ENCODE results near the gene CHMP4B.

The CHMP4B gene, protein sequence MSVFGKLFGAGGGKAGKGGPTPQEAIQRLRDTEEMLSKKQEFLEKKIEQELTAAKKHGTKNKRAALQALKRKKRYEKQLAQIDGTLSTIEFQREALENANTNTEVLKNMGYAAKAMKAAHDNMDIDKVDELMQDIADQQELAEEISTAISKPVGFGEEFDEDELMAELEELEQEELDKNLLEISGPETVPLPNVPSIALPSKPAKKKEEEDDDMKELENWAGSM

DNA sequence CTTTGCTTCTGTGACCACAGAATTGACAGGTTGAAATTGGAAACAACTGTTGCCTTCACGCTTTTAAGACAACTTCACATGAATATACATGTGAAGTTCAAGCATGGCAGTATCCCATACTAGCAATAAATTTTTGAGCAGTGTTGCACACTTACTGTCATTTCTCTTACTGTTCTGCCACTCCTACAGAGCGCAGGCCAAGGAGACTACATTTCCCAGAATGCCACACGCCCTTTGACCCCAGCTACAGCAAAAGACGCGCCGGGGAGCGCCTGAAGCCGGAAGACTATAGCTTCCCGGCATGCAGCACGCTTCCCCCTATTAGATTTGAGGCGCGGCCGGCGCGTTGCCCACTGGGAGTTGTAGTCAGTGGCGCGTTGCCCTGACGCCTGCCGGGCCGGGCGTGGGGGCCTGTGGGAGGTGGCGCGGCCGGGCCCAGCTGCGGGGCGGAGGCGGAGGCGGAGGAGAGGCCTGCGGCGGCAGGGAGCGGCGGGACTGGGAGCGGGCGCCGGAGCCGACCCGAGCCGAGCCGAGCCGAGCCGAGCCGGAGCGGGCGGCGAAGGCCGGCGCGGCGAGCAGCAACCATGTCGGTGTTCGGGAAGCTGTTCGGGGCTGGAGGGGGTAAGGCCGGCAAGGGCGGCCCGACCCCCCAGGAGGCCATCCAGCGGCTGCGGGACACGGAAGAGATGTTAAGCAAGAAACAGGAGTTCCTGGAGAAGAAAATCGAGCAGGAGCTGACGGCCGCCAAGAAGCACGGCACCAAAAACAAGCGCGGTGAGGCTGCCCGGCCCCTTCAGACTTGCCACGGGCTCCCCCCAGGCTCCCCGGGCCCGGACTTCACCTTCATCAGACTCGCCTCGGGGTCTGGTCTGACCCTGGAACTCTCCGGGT lies at the start of gene CHMP4B:
CHMP4B (plus strand) TSS at position 464 of the 891 bp plus-strand sequence; CDS start at position 585, 121 bp downstream.
- peak; percentile 99 for DNase-seq

- DNase-seq = no peak
These were observed 49.4 kb upstream of the CHMP4B start for GRCh38 chr20:33761698-33762250.

- no peak for DNase-seq
These were observed 46.0 kb upstream of the CHMP4B start for GRCh38 chr20:33765099-33765498.

- no peak for DNase-seq
These were observed 45.6 kb upstream of the CHMP4B start for GRCh38 chr20:33765592-33765991.

GRCh38 chr20:33766686-33767085 lies 44.5 kb upstream of the CHMP4B start:
- no peak for DNase-seq

DNA sequence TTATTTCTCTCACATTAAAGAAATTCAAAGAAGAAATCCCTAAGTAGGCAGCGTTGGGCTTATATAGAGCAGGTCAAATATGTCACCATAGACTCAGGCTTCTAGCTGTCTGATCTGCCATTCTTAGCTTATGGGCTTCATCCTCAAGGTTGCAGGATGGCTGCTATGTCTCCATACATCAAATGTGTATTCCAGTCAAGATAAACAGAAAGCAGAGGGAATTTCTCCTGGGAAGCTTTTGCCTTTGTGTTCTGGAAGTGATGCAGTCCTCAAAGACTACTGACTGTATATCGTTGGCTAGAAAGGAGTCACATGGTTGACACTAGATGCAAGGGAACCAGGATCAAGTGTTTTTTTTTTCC lies 43.4 kb upstream of the CHMP4B start:
- DNase-seq = no peak

DNA sequence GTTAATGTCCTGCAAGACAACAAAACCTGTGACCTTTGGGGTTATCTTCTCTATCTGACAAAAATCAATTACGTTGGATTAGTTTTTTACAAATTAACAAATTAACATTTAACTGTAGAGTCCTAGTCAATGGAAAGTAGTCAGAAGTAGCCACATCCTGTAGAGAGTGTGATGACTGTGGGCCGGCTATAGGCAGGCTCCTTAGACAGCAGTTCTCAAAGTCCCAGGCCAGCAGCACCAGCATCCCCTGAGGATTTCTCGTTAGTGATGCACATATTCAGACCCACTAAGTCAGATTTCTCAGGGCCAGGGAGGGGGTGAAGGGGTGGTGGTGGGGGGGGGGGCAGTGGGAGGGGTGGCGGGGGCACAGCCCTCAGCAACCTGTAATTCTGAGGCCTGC lies 42.1 kb upstream of the CHMP4B start:
- no peak for DNase-seq

DNA sequence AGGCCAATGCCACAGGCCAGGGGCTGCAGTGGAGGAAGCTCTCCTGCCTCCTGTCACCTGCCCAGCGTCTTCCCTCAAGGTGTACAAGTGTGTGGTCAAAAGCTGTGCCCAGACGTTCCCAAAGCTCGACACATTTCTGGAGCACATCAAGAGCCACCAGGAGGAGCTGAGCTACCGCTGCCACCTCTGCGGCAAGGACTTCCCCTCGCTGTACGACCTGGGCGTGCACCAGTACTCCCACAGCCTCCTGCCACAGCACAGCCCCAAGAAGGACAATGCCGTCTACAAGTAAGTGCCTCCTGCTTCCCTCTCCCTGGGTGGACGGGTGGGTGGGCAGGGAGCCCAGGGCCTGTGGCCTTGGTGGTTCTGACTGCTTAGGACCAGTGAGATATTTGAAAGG lies 41.1 kb upstream of the CHMP4B start:
- DNase-seq = no peak

- DNase-seq = no peak
These were observed 39.2 kb upstream of the CHMP4B start for GRCh38 chr20:33771938-33772337.

DNA sequence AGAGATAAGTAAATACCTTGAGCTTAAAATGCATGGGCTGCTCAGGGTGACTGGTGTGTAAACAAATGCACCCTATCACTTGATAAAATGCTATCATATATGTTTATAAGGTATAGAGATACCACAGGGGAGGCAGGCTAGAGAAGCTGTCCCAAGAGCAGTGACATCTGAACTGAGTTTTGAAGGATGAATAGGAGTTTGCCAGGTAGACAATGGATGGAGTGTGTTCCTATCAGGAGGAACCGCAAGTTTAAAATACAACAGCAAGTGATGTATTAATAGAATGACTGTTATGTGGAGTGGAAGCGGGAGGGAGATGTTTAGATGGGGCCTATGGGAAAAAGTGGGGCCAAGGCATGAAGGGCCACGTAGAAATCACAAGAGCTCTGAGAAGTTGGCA lies 38.7 kb upstream of the CHMP4B start:
- no peak for DNase-seq

DNA sequence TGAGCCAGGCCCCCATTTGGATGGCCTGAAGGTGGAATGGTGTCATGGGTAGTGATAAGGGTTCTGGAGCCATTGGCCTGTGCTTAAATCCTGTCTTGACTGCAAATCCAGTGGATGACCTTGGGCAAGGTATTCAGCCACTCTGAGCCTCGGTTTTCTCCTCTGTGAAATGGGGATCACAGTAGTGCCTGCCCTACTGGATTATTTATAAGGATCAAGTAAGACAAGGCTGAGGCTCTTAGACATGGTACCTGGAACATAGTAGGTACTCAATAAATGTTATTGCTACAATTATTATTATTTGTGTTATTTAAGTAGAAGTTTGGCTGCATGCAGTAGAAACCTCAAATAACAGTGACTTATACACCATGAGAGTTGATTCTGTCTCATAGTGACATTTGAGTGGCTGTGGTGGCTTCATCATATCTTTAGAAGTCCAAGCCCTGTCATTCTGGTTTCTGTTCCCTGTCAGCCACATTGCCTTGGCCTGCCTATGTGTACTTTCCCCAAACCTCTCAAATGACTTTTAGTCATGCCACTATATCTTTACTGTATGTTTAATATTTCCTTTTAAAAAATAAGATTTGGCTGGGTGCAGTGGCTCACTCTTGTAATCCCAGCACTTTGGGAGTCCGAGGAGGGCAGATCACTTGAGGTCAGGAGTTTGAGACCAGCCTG lies 37.6 kb upstream of the CHMP4B start:
- DNase-seq = no peak

DNA sequence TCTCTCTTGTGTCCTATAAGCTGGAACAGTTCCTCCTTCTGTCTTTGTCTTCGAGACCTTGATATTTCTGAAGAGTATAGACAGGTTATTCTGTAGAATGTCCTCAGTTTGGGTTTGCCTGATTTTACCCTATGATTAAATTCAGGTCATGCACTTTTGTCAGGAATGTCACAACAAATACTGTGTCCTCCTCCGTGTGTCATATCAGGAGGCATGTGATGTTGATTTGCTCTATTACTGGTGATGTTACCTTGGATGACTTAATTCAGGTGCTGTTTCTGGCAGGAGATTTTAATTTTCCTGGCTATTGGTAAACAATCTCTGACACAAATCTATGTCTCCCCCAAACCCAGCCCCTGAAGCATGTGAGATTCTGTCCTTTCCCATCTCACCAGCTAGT lies 33.3 kb upstream of the CHMP4B start:
- DNase-seq = no peak

- no peak for DNase-seq
These were observed 30.0 kb upstream of the CHMP4B start for GRCh38 chr20:33781133-33781532.

GRCh38 chr20:33781945-33782344 lies 29.2 kb upstream of the CHMP4B start:
- DNase-seq = no peak

GRCh38 chr20:33783256-33783655 lies 27.9 kb upstream of the CHMP4B start:
- no peak for DNase-seq

DNA sequence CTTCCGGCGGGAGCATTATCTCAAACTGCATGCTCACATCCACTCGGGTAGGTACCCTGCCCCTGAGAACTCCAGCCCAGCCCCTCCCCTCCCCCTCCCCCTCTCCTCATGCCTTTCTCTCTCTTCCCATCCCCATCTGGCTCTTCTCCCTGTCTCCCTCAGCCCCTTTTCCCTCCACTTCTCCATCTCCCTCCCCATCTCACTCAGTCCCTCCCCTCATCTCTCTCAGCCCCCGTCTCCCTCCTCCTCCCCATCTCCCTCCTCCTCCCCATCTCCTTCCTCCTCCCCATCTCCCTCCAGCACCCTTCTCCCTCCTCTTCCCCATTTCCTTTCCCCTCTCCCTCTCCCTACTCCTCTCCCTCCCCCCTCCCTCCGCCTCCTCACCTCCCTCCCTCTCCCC lies 27.3 kb upstream of the CHMP4B start:
- no peak for DNase-seq

- no peak for DNase-seq
These were observed 26.9 kb upstream of the CHMP4B start for GRCh38 chr20:33784225-33784624.

DNA sequence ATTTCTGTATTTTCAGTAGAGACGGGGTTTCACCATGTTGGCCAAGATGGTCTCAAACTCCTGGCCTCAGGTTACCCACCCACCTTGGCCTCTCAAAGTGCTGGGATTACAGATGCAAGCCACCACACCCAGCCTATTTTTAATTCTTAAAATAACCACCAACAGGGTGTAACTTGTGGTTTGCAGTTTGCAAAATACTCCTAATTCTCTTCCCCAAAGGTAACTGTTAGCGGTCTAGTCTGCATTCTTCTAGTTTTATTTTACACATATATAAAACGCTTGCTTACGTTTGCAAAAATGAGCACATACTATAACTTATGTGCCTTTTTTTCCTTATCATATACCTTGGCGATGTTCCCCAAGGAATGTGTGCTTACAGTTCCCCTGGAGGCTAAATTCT lies 25.6 kb upstream of the CHMP4B start:
- DNase-seq = no peak

DNA sequence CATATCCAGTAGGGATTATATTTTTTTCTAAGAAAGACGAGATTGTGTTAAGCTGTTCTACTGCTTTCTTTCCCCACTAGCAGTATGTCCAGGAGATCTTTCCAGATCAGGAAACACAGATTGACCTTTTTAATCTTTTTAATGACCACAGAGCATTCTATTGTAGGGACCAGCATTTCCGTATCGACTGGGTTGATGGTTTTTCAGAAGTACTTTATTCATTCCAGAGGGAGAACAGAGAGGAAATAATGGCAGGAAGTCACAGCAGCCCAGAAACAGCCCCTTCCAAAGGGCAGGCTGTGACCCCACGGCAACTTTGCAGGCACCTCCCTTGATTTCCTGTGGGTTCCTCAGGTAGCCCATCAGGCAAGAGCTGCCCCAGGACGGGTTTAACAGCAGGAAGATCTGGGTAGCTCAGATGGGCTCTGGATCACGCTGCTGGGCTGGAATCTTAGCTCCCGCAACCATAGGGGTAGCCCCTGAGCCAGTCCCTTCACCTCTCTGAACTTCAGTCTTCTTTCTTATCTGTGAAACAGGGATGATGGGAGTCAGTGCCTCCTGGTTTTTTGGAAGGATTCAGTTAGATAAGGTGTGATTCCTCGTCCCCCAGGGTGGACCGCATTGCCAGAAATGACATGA lies 23.8 kb upstream of the CHMP4B start:
- DNase-seq = no peak

DNA sequence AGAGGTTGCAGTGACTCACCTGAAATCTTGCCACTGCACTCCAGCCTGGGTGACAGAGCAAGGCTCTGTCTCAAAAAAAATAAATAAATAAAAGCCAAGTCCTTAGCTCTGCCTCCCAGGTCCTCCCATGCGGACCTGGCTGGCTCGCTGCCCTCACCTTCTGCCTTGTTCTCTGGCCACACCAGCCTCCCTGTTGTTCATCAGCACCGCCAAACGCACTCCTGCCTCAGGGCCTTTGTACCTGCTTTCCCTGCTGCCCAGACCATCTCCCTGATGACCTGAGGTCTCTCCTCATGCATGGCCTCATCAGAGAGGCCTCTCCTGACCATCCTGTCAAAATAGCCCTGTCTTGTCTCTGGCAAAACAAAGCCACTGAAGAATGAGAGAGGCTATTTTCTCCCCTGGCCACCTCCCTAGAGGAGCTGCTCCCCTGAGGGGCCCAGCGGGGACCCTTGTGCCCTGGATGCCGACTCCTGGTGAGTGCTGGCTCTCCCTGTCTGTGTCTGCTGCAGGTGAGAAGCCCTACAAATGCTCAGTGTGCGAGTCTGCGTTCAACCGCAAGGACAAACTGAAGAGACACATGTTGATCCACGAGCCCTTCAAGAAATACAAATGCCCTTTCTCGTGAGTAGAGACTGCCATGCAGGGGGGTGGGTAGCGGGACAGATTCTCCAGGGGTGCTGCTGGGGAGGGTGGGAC lies 22.6 kb upstream of the CHMP4B start:
- DNase-seq = no peak

- DNase-seq = peak; percentile 98
These were observed 21.9 kb upstream of the CHMP4B start for GRCh38 chr20:33789109-33789857.

- no peak for DNase-seq
These were observed 21.3 kb upstream of the CHMP4B start for GRCh38 chr20:33789858-33790182.
